ENCODE results near the gene PLAC1.

The PLAC1 gene

GRCh38 chrX:134543288-134543687 lies 115.0 kb downstream of the PLAC1 start:
- DNase-seq (ENCODE audit: low read depth), result no peak

- peak; percentile 80 for DNase-seq (ENCODE audit: low read depth)
Observed at GRCh38 chrX:134542485-134542884, 115.8 kb downstream of the PLAC1 start.

- DNase-seq (ENCODE audit: low read depth), result no peak
Observed at GRCh38 chrX:134541906-134542305, 116.4 kb downstream of the PLAC1 start.

GRCh38 chrX:134538316-134538715 lies 120.0 kb downstream of the PLAC1 start:
- DNase-seq (ENCODE audit: low read depth), result no peak

GRCh38 chrX:134537179-134537955 lies 120.9 kb downstream of the PLAC1 start:
- DNase-seq (ENCODE audit: low read depth), result peak; percentile 77

GRCh38 chrX:134533952-134534351 lies 124.3 kb downstream of the PLAC1 start:
- no peak for DNase-seq (ENCODE audit: low read depth)

GRCh38 chrX:134533352-134533751 lies 124.9 kb downstream of the PLAC1 start:
- no peak for DNase-seq (ENCODE audit: low read depth)

- no peak for DNase-seq (ENCODE audit: low read depth)
Observed at GRCh38 chrX:134530845-134531244, 127.4 kb downstream of the PLAC1 start.

GRCh38 chrX:134529481-134529880 lies 128.8 kb downstream of the PLAC1 start:
- no peak for DNase-seq (ENCODE audit: low read depth)

- no peak for DNase-seq (ENCODE audit: low read depth)
Observed at GRCh38 chrX:134528960-134529359, 129.3 kb downstream of the PLAC1 start.

- no peak for DNase-seq (ENCODE audit: low read depth)
Observed at GRCh38 chrX:134526399-134526798, 131.9 kb downstream of the PLAC1 start.

GRCh38 chrX:134525086-134525792 lies 133.0 kb downstream of the PLAC1 start:
- no peak for DNase-seq (ENCODE audit: low read depth)

- no peak for DNase-seq (ENCODE audit: low read depth)
Observed at GRCh38 chrX:134524181-134524580, 134.1 kb downstream of the PLAC1 start.

- DNase-seq (ENCODE audit: low read depth), result peak; percentile 70
Observed at GRCh38 chrX:134520860-134521390, 137.3 kb downstream of the PLAC1 start.

Data from amniotic epithelial cell (primary cell).